ENCODE results near the gene C1orf105. TPM values are rescaled to one million over a fixed set of nuclear protein-coding genes. Genes with fewer than 3 reads are reported as not detected.

The C1orf105 gene
- total and polyA plus RNA-seq, 10 of the 15 experiments (the other 5 are each of a cell fraction or from before 2014, with no cell fraction given): not detected

GRCh38 chr1:172477216-172477615 is 56.7 kb downstream of the C1orf105 start (continued):
- TF ChIP-seq REST (IDR thresholded peaks at IDR 0.05; ENCODE audit: low read depth, low read length) (no peak), CREB1 (IDR thresholded peaks at IDR 0.05; ENCODE audit: low read depth) (no peak)

GRCh38 chr1:172477741-172478140 is 57.3 kb downstream of the C1orf105 start:
- intact Hi-C loops (cut with micrococcal nuclease; ENCODE audit: unreplicated experiment): no loop called here
- H3K4me2 ChIP-seq (ENCODE audit: control insufficient read depth, insufficient read depth): no peak overlapping the region
- no peaks in the 10 kb centered on the region for H4K20me1 ChIP-seq (ENCODE audit: control insufficient read depth, insufficient read depth)
- H3K36me3 ChIP-seq (ENCODE audit: control insufficient read depth in 2 of 2, insufficient read depth in 2 of 2, low read length in 1 of 2): no peaks in the 10 kb centered on the region
- POLR2A ChIA-PET: no interaction called here
- RAD21 ChIA-PET (ENCODE audit: unreplicated experiment): no interaction called here
- H3K9ac ChIP-seq (ENCODE audit: control insufficient read depth, insufficient read depth, low read length): no peak overlapping the region
- H3K79me2 ChIP-seq (ENCODE audit: control insufficient read depth, insufficient read depth, low read length): no peaks in the 10 kb centered on the region
- no TSS peak for BruUV-seq (replicated peaks)
- H3K9me3 ChIP-seq (replicated peaks; ENCODE audit: control insufficient read depth, insufficient read depth, low read length): no peaks in the 10 kb centered on the region
- no peaks in the 10 kb centered on the region; a peak in 2 of 4 replicates for H3K27me3 ChIP-seq (replicated peaks in 1 of 2; ENCODE audit: control insufficient read depth in 2 of 2, insufficient read depth in 2 of 2, low read length in 1 of 2)
- no peak overlapping the region for H3K4me3 ChIP-seq
- no peak for DNase-seq (ENCODE audit: low read depth, low spot score)
- FAIRE-seq: no peak
- CTCF ChIA-PET: no interaction called here
- in situ Hi-C loops (cut with MboI): no loop called here
- H3K4me1 ChIP-seq (ENCODE audit: control insufficient read depth, insufficient read depth, low read length): no peaks in the 10 kb centered on the region
- TF ChIP-seq KLF5 (IDR thresholded peaks at IDR 0.05; ENCODE audit: partially characterized antibody): no peak
- no peak overlapping the region for H2AFZ ChIP-seq (ENCODE audit: control insufficient read depth, low read depth, low read length)
- SMC1A ChIA-PET (ENCODE audit: uncharacterized antibody, unreplicated experiment): no interaction called here
- 83% methylated on average over 1 of the region's 1 CpG for WGBS (ENCODE audit: insufficient coverage, insufficient replicate concordance, low lambda C conversion rate, missing lambda C conversion rate)
- ATAC-seq: no peak
- no peak overlapping the region for H3K27ac ChIP-seq (ENCODE audit: control insufficient read depth, insufficient read depth)

Measured in GM12878 (cell line).